Measurements from ENCODE around the gene EPHB1.

GRCh38 chr3:134965865-134966481 is 170.9 kb downstream of the EPHB1 start:
- no peak for TF ChIP-seq CTCF (IDR thresholded peaks at IDR 0.05)
- no peak for TF ChIP-seq POLR2A (IDR thresholded peaks at IDR 0.05)
